GM12864 (cell line): ENCODE results near the gene SKOR1.

Experiments used
- DNase-seq: peaks from one replicate; pipeline ENCODE4 v3.0.0-alpha.2; 2011; ENCODE audit warnings: low read depth
- H3K4me3 ChIP-seq: 2 replicates; pipeline ENCODE4 v1.5.1; 2011; ENCODE audit warnings: mild to moderate bottlenecking, low read depth, low read length, control low read depth
- TF ChIP-seq, protein P1 (sequence below): IDR thresholded peaks from 2 replicates; pipeline ENCODE4 v1.5.1; 2011; ENCODE audit warnings: low read depth, mild to moderate bottlenecking, moderate library complexity, low read length, control low read depth, inconsistent platforms; ENCODE audit errors: missing control alignments

SKOR1 gene

DNA sequence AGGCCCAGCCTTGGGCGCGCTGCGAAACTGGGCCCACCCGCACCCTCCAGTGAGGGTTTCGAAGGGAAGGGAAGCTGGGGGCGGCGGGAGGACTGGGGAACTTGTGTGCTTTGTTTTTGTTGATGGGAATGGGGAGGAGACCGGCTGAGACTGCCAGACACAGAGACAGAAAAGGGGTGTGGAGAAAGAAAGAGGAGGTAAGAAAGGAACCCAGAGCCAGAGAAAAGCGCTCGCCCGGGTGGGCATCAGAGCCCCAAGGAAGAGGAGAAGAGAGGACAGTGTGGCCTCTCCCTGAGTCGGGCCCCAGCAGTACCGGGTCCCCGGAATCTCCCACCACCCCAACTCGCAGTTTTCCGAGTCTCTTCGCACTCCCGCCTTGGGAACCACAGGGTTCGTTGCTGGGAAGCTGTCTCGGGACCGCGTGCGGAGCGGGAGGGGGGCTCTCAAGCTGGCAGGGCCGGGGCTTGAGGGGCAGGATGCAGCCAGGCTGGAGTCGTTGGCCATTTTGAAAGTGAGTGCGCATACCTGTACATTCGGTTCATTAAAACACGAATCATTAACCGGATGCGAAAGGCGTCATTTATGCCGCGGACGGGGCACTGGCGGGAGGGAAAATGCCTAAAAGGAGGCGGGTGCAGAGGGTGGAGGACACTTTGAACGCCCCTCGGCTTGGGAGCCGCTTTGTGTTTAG is 3.1 kb downstream of the SKOR1 start:
- TF ChIP-seq, protein P1, sequence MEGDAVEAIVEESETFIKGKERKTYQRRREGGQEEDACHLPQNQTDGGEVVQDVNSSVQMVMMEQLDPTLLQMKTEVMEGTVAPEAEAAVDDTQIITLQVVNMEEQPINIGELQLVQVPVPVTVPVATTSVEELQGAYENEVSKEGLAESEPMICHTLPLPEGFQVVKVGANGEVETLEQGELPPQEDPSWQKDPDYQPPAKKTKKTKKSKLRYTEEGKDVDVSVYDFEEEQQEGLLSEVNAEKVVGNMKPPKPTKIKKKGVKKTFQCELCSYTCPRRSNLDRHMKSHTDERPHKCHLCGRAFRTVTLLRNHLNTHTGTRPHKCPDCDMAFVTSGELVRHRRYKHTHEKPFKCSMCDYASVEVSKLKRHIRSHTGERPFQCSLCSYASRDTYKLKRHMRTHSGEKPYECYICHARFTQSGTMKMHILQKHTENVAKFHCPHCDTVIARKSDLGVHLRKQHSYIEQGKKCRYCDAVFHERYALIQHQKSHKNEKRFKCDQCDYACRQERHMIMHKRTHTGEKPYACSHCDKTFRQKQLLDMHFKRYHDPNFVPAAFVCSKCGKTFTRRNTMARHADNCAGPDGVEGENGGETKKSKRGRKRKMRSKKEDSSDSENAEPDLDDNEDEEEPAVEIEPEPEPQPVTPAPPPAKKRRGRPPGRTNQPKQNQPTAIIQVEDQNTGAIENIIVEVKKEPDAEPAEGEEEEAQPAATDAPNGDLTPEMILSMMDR = no peak
- no peak for DNase-seq
- no peak overlapping the region for H3K4me3 ChIP-seq

DNA sequence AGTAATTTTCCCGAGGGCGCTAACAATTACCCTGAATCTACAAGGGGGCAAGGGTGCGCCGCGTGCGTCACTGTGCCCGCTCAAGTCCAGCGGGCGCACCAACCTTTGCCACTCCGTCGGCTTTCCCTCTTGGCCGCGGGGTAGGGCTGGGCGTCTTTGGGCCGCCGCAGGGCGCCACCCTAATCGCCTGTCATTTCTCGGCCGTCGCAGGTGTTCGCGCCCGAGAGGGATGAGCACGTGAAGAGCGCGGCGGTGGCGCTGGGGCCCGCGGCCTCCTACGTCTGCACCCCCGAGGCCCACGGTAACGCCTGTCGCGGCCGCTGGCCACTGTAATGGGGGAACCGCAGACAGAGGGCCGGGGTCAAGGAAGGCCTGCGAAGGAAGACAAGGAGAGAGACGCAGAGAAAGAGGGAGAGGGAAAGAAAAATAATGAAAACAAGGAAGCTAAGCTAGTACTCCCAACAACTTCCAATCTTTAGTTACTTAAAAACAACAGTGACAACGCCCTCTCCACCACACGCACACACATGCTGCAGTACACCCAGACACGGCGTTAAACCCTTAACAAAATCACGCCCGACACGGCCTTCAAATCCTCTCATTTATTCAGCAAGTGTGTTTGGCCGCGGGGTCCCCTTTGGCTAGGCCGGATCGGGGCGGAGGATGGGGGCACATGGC is 3.8 kb downstream of the SKOR1 start:
- DNase-seq = no peak
- TF ChIP-seq, protein P1 = no peak
- no peak overlapping the region for H3K4me3 ChIP-seq

DNA sequence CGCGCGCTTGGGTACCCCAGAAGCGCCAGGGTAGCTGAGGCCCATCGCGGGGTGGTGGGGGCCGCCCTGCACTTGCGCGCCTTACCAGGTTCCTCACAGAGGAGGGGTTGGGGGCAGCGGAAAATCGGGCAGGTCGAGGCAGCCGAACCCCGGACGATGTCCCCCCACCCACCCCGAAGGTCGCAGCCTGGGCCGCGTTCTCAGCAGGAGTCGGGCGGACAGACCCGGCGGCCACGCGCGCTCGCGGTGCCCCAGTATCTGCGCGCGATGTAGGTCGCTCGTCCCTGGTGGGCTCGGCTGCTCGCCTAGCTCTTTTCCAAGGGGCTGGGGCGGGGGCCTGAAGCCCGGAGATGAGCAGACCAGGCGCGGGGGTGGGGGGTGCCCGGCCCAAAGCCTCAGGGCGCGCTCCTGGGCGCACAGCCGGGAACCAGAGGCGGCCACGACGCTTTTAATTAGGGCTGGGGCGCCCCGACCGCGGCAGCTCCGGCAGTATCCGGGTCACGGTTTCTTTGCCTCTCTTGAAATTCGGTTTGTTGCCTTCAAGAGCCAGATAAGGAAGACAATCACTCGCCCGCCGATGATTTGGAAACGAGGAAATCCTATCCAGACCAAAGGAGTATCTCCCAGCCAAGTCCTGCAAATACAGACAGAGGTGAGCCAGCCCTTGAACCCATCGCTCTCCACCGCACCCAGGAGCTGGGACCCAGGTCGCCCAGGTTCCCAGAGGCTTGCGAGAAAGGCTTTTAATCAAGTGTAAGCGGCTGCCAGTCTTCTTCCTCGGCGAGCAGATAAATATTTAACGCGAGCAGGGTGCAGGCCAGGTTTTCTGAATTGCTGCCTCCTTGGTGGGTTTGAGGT is 4.6 kb downstream of the SKOR1 start:
- no peak overlapping the region for H3K4me3 ChIP-seq
- no peak for DNase-seq
- TF ChIP-seq, protein P1 = no peak

DNA sequence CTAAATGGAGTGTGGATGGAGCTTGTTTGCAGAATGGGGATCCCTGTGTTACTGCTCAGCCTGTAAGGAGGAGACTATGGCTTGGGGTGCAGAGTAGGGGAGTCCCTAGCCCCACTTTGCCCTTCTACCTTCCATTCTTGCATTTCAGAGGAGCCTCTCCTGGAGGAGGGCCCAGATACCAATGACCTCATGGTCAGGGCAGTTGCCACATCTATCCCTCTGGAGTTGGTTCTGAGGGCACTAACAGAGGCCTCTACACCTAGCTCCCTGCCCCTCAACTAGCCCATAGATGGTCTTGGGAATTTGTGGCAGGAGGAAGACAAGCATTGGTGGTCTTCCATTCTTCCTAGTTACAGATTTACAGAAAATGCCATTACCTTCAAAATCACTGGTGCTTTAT is 6.1 kb downstream of the SKOR1 start:
- TF ChIP-seq, protein P1 = no peak
- no peak overlapping the region for H3K4me3 ChIP-seq
- no peak for DNase-seq

DNA sequence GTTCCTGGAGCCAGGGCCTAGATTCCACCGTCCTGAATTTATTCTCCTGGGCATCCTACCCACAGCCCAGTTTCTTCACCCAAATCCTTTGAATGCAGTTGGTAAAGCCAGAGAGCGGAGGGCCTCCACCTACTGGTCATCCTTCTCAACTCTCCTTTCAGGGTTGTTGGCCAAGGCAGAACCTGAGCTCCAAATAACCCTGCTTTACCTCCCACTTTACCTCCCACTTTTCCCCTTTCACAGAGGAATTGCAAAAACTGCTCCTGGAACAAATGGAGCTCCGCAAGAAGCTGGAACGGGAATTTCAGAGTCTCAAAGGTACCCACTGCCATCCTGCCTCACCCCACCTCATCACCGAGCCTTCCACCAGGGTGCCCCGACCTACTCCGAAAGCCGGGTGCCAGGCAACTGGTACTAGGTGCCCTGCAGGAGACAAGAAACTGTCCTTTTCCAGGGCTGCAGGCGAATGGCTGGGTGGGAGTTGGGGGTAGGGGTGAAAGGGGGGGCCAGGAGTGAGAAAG is 6.8 kb downstream of the SKOR1 start:
- TF ChIP-seq, protein P1 = peak; percentile 34
- DNase-seq = no peak
- no peak overlapping the region for H3K4me3 ChIP-seq

DNA sequence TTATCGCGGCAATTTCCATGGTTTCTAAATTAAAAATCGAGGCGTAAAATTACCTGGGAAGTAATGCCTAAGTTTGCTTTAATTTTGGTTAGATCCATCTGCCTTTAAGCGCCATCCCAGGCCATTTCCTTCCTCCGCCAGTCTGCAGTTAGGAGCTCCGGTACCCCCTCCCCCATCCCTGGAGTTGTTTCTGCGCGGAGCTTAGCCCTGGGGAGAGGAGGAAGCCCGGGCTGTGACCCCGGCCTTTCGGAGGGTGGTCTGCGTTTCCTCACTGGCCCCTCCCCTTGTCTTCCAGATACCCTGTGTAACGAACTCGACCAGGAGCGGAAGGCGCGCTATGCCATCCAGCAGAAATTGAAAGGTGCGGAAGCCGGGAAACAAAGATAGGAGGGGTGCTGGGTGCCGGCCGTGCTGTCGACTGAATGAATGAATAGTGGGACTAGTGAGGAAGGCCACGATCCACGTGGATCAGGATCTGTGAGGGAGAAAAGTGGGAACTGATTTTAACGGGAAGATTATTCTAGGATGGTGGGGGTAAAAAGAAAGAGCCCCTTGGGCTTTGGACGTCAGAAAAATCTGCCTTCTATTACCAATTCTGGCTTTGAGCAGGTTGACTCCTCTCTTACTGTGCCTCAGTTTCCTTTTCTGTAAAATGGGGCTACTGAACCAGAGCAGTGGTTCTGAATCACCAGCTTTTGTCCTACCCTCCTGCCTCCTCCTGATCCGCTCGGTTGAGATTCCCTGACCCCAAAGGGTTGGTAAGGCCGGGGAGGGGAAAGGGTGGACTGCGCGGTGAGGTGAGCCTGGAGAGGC is 7.8 kb downstream of the SKOR1 start:
- H3K4me3 ChIP-seq = no peak overlapping the region; the same call in none of the 2 replicates
- no peak for DNase-seq
- TF ChIP-seq, protein P1 = no peak
